Transverse colon (tissue), 4 donors: ENCODE measurements around the gene KRT7.
"Not testable (repeated sequence)": the region's sequence is repeated elsewhere in the genome, so short reads cannot be mapped to it uniquely, and the experiment has no call there.

Experiments used
- POLR2A ChIP-seq: fragments of 450-650 bp; IDR thresholded peaks from one replicate; pipeline ENCODE4 v1.6.1; 2016; ENCODE audit warnings: antibody characterized with exemption, mild to moderate bottlenecking, moderate library complexity
- POLR2AphosphoS5 ChIP-seq, 3 donors: sonication (generic); formaldehyde crosslinking; IDR thresholded peaks; one replicate each; pipeline ENCODE4 v1.6.1; 2016; ENCODE audit warnings: antibody characterized with exemption in 3 of 3
- TF ChIP-seq, protein P1 (sequence below), 5 experiments: fragments of 200-600 bp in 3 of 5; fragments of 450-650 bp in 2 of 5; sonication (generic) in 3 of 5; IDR thresholded peaks; 1 replicate in 2 of 5; 2 replicates in 3 of 5; pipeline ENCODE4 v1.5.1; 2016 to 2017; ENCODE audit warnings: antibody characterized with exemption in 5 of 5, inconsistent platforms in 3 of 5, mild to moderate bottlenecking in 2 of 5, moderate library complexity in 1 of 5

DNA sequence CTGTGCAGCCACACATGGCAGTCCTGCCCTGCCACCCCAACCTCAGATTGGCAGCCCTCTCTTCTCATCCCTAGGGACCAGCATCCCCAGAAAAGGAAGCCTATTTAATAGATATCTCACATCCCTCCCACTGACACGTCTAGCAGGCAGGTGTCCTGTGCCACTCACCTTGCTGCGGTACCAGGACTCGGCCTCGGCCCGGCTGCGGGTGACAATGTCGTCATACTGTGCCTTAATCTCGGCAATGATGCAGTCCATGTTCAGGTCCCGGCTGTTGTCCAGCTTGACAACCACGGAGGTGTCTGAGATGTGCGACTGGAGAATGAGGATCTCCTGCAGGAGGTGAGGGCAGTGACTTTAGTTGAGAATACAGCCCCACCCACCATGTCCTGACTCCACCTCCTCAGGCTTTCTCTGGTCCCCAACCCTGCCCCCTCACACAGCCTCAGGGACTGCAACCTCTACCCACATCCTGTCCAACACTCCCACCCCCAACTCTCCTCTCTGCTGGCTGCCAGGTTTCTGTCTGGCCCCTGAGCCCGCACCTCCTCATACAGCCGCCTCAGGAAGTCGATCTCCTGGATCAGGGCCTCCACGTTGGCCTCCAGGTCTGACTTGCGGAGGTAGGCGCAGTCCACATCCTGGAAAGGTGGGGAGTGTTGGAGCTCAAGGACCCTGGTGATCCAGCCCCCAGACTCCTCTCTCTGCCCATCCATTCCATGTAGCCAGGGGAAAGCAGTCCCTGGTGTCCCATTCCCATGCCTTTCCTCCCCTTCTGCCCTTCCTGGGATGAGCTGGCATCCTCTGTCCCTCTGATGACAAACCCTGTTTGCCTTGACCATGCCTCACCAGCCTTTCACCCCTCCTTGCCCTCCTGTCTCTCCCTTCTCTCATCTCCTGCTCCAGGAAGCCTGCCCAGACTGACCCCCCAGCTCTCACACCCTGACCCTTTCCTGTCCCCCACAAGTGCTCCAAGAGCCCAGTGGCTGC is 55.1 kb downstream of the KRT7 start:
- TF ChIP-seq, protein P1, sequence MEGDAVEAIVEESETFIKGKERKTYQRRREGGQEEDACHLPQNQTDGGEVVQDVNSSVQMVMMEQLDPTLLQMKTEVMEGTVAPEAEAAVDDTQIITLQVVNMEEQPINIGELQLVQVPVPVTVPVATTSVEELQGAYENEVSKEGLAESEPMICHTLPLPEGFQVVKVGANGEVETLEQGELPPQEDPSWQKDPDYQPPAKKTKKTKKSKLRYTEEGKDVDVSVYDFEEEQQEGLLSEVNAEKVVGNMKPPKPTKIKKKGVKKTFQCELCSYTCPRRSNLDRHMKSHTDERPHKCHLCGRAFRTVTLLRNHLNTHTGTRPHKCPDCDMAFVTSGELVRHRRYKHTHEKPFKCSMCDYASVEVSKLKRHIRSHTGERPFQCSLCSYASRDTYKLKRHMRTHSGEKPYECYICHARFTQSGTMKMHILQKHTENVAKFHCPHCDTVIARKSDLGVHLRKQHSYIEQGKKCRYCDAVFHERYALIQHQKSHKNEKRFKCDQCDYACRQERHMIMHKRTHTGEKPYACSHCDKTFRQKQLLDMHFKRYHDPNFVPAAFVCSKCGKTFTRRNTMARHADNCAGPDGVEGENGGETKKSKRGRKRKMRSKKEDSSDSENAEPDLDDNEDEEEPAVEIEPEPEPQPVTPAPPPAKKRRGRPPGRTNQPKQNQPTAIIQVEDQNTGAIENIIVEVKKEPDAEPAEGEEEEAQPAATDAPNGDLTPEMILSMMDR (IDR thresholded peaks at IDR 0.05): not testable (repeated sequence)
- TF ChIP-seq POLR2A; POLR2AphosphoS5 (IDR thresholded peaks at IDR 0.05): not testable (repeated sequence)
